GM12878 (cell line): Measurements from ENCODE around the gene MAST1. TPM values are rescaled to one million over a fixed set of nuclear protein-coding genes. Genes with fewer than 3 reads are reported as not detected.

Source experiments
- ATAC-seq: fragments of 200-7000 bp; cut with Tn5 transposase; 3 replicates; pipeline ENCODE4 v1.9.1; 2020; ENCODE audit warnings: mild to moderate bottlenecking, moderate library complexity
- BruUV-seq: library from RNA; stranded (reverse); fragments of 400-500 nt; replicated peaks from 2 replicates; lab custom pipeline; 2021; lab: Mats Ljungman, UMichigan
- CTCF ChIA-PET: fragments of 300-600 bp; sonication (Branson Sonifier 250); formaldehyde crosslinking; extraction: SDS; loops from one replicate; lab custom pipeline; 2021; ENCODE audit warnings: inconsistent platforms; lab: Yijun Ruan, JAX
- POLR2A ChIA-PET: fragments of 350-600 bp; formaldehyde crosslinking; extraction: SDS; loops from one replicate; lab custom pipeline; 2021; ENCODE audit warnings: inconsistent platforms; lab: Charles Lee
- RAD21 ChIA-PET: fragments of 300-600 bp; sonication (Branson Sonifier 250); formaldehyde crosslinking; loops from one replicate; lab custom pipeline; 2023; ENCODE audit warnings: antibody characterized with exemption; ENCODE audit not compliant: unreplicated experiment; lab: Charles Lee
- SMC1A ChIA-PET: fragments of 300-600 bp; sonication (Branson Sonifier 250); formaldehyde crosslinking; loops from one replicate; lab custom pipeline; 2023; ENCODE audit not compliant: unreplicated experiment, uncharacterized antibody; lab: Charles Lee
- DNase-seq: peaks from one replicate; pipeline ENCODE4 v3.0.0-alpha.2; 2011; ENCODE audit warnings: low read depth, low spot score
- FAIRE-seq: peaks from 3 replicates; lab custom pipeline; 2011; peaks lifted over from hg19 to GRCh38; lab: Jason Lieb, UNC
- H2AFZ ChIP-seq: 2 replicates; pipeline ENCODE4 v1.6.0; 2011; ENCODE audit warnings: low read depth, low read length, control low read depth; ENCODE audit not compliant: control insufficient read depth
- H3K27ac ChIP-seq: 2 replicates; pipeline ENCODE4 v1.5.1; 2011; ENCODE audit warnings: control low read depth; ENCODE audit not compliant: control insufficient read depth, insufficient read depth
- H3K27me3 ChIP-seq, 2 experiments: replicated peaks in 1 of 2; 2 replicates each; pipeline versions ENCODE4 v1.6.0 to v1.6.1; 2011; ENCODE audit warnings: low read length in 1 of 2; ENCODE audit not compliant: control insufficient read depth in 2 of 2, insufficient read depth in 2 of 2
- H3K36me3 ChIP-seq, 2 experiments: 2 replicates each; pipeline ENCODE4 v1.5.1; 2011; ENCODE audit warnings: low read length in 1 of 2; ENCODE audit not compliant: control insufficient read depth in 2 of 2, insufficient read depth in 2 of 2
- H3K4me1 ChIP-seq: 2 replicates; pipeline ENCODE4 v1.6.1; 2011; ENCODE audit warnings: mild to moderate bottlenecking, low read length, moderate library complexity, mixed read lengths; ENCODE audit not compliant: control insufficient read depth, insufficient read depth
- H3K4me2 ChIP-seq: 2 replicates; pipeline ENCODE4 v1.6.0; 2011; ENCODE audit warnings: control low read depth; ENCODE audit not compliant: control insufficient read depth, insufficient read depth
- H3K4me3 ChIP-seq: fragments of 200-600 bp; sonication (generic); 2 replicates; pipeline ENCODE4 v1.5.1; 2016
- H3K79me2 ChIP-seq: 2 replicates; pipeline ENCODE4 v1.6.0; 2011; ENCODE audit warnings: low read length; ENCODE audit not compliant: control insufficient read depth, insufficient read depth
- H3K9ac ChIP-seq: 2 replicates; pipeline ENCODE4 v1.8.0; 2011; ENCODE audit warnings: low read length, control low read depth, mixed read lengths; ENCODE audit not compliant: control insufficient read depth, insufficient read depth
- H3K9me3 ChIP-seq: replicated peaks from 3 replicates; pipeline ENCODE4 v1.5.1; 2011; ENCODE audit warnings: mild to moderate bottlenecking, low read length; ENCODE audit not compliant: control insufficient read depth, insufficient read depth
- H4K20me1 ChIP-seq: 2 replicates; pipeline ENCODE4 v1.6.0; 2011; ENCODE audit not compliant: control insufficient read depth, insufficient read depth
- ASH2L ChIP-seq: fragments of 300-600, 200-600 bp; sonication (generic); IDR thresholded peaks from 2 replicates; pipeline ENCODE4 v1.6.1; 2017; ENCODE audit warnings: low read depth, mild to moderate bottlenecking, borderline replicate concordance
- ATF7 ChIP-seq: fragments of 450-650 bp; IDR thresholded peaks from 2 replicates; pipeline ENCODE4 v1.6.1; 2016; ENCODE audit warnings: low read depth, mild to moderate bottlenecking
- EZH2 ChIP-seq: IDR thresholded peaks from 2 replicates; pipeline ENCODE4 v1.6.1; 2012; ENCODE audit warnings: low read depth, mild to moderate bottlenecking, control low read depth, inconsistent platforms, low read length, borderline replicate concordance; ENCODE audit not compliant: control insufficient read depth
- FOXK2 ChIP-seq: fragments of 450-650 bp; IDR thresholded peaks from 2 replicates; pipeline ENCODE4 v1.6.1; 2017; ENCODE audit warnings: mild to moderate bottlenecking, moderate library complexity
- HDGF ChIP-seq: fragments of 450-650 bp; IDR thresholded peaks from 2 replicates; pipeline ENCODE4 v1.6.1; 2016; ENCODE audit warnings: antibody characterized with exemption
- MTA2 ChIP-seq: fragments of 450-650 bp; IDR thresholded peaks from 2 replicates; pipeline ENCODE4 v1.6.1; 2016; ENCODE audit warnings: low read depth, mild to moderate bottlenecking, moderate library complexity
- NBN ChIP-seq: fragments of 450-650 bp; IDR thresholded peaks from 2 replicates; pipeline ENCODE4 v1.6.1; 2016
- RELA ChIP-seq: fragments of 450-650 bp; IDR thresholded peaks from 2 replicates; pipeline ENCODE4 v1.8.0; 2014; ENCODE audit warnings: borderline replicate concordance; ENCODE audit not compliant: partially characterized antibody
- ZNF274 ChIP-seq: IDR thresholded peaks from one replicate; pipeline ENCODE4 v1.8.0; 2011; ENCODE audit not compliant: insufficient read length, insufficient read depth
- whole genome bisulfite sequencing: methylation state at CpG from one replicate; pipeline ENCODE4 v1.1.6; 2016; ENCODE audit warnings: low lambda C conversion rate; ENCODE audit not compliant: insufficient replicate concordance, insufficient coverage; ENCODE audit errors: missing lambda C conversion rate; 5-methylcytosine and 5-hydroxymethylcytosine counted together
- in situ Hi-C: fragments of 300-500 bp; cut with MboI; formaldehyde crosslinking; loops from 9 replicates; pipeline ENCODE4 v1.14.3; 2018; ENCODE audit warnings: mixed read lengths
- intact Hi-C: fragments of 100-400 bp; cut with micrococcal nuclease; formaldehyde crosslinking; loops from one replicate; pipeline ENCODE4 v1.14.2; 2022; ENCODE audit not compliant: unreplicated experiment
- polyA plus RNA-seq, 11 experiments: library from polyadenylated mRNA; depleted of rRNA in 4 of 11; unstranded in 6 of 11; stranded (reverse) in 5 of 11; fragments of >200 nt; fragmentation: Nextera tagmentation in 4 of 11; fragmentation: Illumina TruSeq in 1 of 11; extraction: Ambion mirVana in 4 of 11; extraction: Trizol in 1 of 11; gene quantifications; 1 replicate in 1 of 11; 2 replicates in 10 of 11; pipeline versions ENCODE4 v1.2.1 to v1.2.3, GENCODE V29; 2011 to 2016; ENCODE audit warnings: inconsistent platforms in 2 of 11, missing spikeins in 2 of 11, low read depth in 1 of 11
- total RNA-seq, 4 experiments: library from RNA; depleted of rRNA in 3 of 4; stranded (reverse); fragments of >200 nt in 3 of 4; fragmentation: Illumina TruSeq in 1 of 4; extraction: Trizol in 1 of 4; gene quantifications; 2 replicates each; pipeline versions ENCODE4 v1.2.1 to v1.2.3, GENCODE V29; 2013 to 2021

Gene MAST1
- total and polyA plus RNA-seq, 10 of the 15 experiments (the other 5 are each of a cell fraction or from before 2014, with no cell fraction given) = 0.08 to 0.79 (median 0.44) TPM; not detected in 1

- no peak for TF ChIP-seq HDGF
- TF ChIP-seq EZH2 = no peak
- no peak for TF ChIP-seq RELA
- TF ChIP-seq, all 136 proteins: peak for 0
Observed at GRCh38 chr19:12864143-12864542, 25.8 kb downstream of the MAST1 start (continued).

- CTCF ChIA-PET = interaction anchor here (0.7 to 3.8 kb wide), 4 partner anchors 14 to 239 kb away, joined by 3 to 29 read pairs (median 3); no protein-coding TSS in a partner anchor
- H3K27me3 ChIP-seq = no peaks in the 10 kb centered on the region
- RAD21 ChIA-PET = interaction anchor here (0.7 to 1.2 kb wide), 3 partner anchors 26 to 229 kb away, joined by 3 to 4 read pairs (median 3); partner anchors contain the start of gene GCDH
- H3K9ac ChIP-seq = no peak overlapping the region
- no peak overlapping the region for H2AFZ ChIP-seq
- ATAC-seq (no peak), DNase-seq (no peak), FAIRE-seq (no peak)
- 68% methylated on average over 34 of the region's 34 CpGs for WGBS
- POLR2A ChIA-PET = interaction anchor here (1.1 to 1.8 kb wide), 2 partner anchors 8 to 92 kb away, joined by 3 to 4 read pairs; partner anchors contain the start of gene GADD45GIP1
- SMC1A ChIA-PET = interaction anchor here (2.1 kb wide), 1 partner anchor 17 kb away, joined by 5 read pairs; no protein-coding TSS in a partner anchor
- no peak overlapping the region for H3K4me3 ChIP-seq
- H3K79me2 ChIP-seq = no peaks in the 10 kb centered on the region
- H3K4me2 ChIP-seq = no peak overlapping the region
- no peaks in the 10 kb centered on the region for H3K9me3 ChIP-seq
- BruUV-seq = no TSS peak
- H3K27ac ChIP-seq = no peak overlapping the region
- no peaks in the 10 kb centered on the region for H3K36me3 ChIP-seq
- in situ Hi-C loops = no loop called here
- intact Hi-C loops = no loop called here
- no peaks in the 10 kb centered on the region for H4K20me1 ChIP-seq
- H3K4me1 ChIP-seq = peaks cover 5% of the 10 kb centered on the region; the same call in 1 of the 2 replicates
- TF ChIP-seq ASH2L (no peak), ZNF274 (no peak), ATF7 (no peak), FOXK2 (no peak), NBN (no peak), MTA2 (no peak)
Observed at GRCh38 chr19:12864721-12865715, 26.7 kb downstream of the MAST1 start.
